RWPE2 (cell line): ENCODE results near the gene CCDC107.

Source experiments
- ATAC-seq: fragments of 200-7000 bp; cut with Tn5 transposase; 3 replicates; pipeline ENCODE4 v1.9.1; 2021; ENCODE audit warnings: low read depth
- DNase-seq: peaks from one replicate; pipeline ENCODE4 v3.0.0-alpha.2; 2020; ENCODE audit warnings: low spot score
- H3K27ac ChIP-seq: fragments of 450-650 bp; 2 replicates; pipeline ENCODE4 v1.5.1; 2017; ENCODE audit warnings: mild to moderate bottlenecking; ENCODE audit not compliant: poor library complexity, severe bottlenecking
- H3K27me3 ChIP-seq: fragments of 250-450 bp; sonication (Bioruptor Pico); 2 replicates; pipeline ENCODE4 v1.5.1; 2021; ENCODE audit warnings: mild to moderate bottlenecking, moderate library complexity; ENCODE audit not compliant: insufficient read depth, poor library complexity, severe bottlenecking
- H3K36me3 ChIP-seq: fragments of 250-450 bp; sonication (Bioruptor Pico); 2 replicates; pipeline ENCODE4 v1.5.1; 2020; ENCODE audit warnings: low read depth, mild to moderate bottlenecking, moderate library complexity
- H3K4me1 ChIP-seq: fragments of 250-450 bp; sonication (Bioruptor Pico); 2 replicates; pipeline ENCODE4 v1.5.1; 2021; ENCODE audit warnings: mild to moderate bottlenecking, moderate library complexity; ENCODE audit not compliant: insufficient read depth, poor library complexity, severe bottlenecking
- H3K4me3 ChIP-seq: fragments of 250-450 bp; sonication (Bioruptor Pico); 2 replicates; pipeline ENCODE4 v1.5.1; 2021; ENCODE audit warnings: mild to moderate bottlenecking, moderate library complexity; ENCODE audit not compliant: severe bottlenecking
- H3K9me3 ChIP-seq: fragments of 250-450 bp; sonication (Bioruptor Pico); 2 replicates; pipeline ENCODE4 v1.5.1; 2021; ENCODE audit warnings: mild to moderate bottlenecking, moderate library complexity; ENCODE audit not compliant: severe bottlenecking
- TF ChIP-seq, protein P1 (sequence below): fragments of 450-650 bp; IDR thresholded peaks from one replicate; pipeline ENCODE4 v1.5.1; 2017; ENCODE audit warnings: mild to moderate bottlenecking, moderate library complexity; ENCODE audit not compliant: poor library complexity, severe bottlenecking

The CCDC107 gene

GRCh38 chr9:35689542-35690293, 31.6 kb downstream of the CCDC107 start, which contains the start of gene TPM2:
Gene TPM2 (minus strand): TSS chr9:35689925. CDS start chr9:35689817, 108 bp downstream.
- H3K4me3 ChIP-seq = peak within 1 kb of the TSS; percentile 54
- TF ChIP-seq, protein P1, sequence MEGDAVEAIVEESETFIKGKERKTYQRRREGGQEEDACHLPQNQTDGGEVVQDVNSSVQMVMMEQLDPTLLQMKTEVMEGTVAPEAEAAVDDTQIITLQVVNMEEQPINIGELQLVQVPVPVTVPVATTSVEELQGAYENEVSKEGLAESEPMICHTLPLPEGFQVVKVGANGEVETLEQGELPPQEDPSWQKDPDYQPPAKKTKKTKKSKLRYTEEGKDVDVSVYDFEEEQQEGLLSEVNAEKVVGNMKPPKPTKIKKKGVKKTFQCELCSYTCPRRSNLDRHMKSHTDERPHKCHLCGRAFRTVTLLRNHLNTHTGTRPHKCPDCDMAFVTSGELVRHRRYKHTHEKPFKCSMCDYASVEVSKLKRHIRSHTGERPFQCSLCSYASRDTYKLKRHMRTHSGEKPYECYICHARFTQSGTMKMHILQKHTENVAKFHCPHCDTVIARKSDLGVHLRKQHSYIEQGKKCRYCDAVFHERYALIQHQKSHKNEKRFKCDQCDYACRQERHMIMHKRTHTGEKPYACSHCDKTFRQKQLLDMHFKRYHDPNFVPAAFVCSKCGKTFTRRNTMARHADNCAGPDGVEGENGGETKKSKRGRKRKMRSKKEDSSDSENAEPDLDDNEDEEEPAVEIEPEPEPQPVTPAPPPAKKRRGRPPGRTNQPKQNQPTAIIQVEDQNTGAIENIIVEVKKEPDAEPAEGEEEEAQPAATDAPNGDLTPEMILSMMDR = no peak
- no peak for DNase-seq
- peak; percentile 70 for ATAC-seq
- H3K9me3 ChIP-seq = no peaks in the 10 kb centered on the region
- H3K27ac ChIP-seq = peak within 1 kb of the TSS; percentile 92
- H3K36me3 ChIP-seq = peaks cover 38% of the 10 kb centered on the region
- no peaks in the 10 kb centered on the region for H3K27me3 ChIP-seq
- H3K4me1 ChIP-seq = peaks cover 14% of the 10 kb centered on the region

GRCh38 chr9:35690294-35690613, 32.2 kb downstream of the CCDC107 start:
- Histone ChIP-seq H3K36me3 (peaks cover 33% of the 10 kb centered on the region), H3K27ac (peak overlapping the region; percentile 92), H3K27me3 (no peaks in the 10 kb centered on the region), H3K4me3 (peak overlapping the region; percentile 54), H3K9me3 (no peaks in the 10 kb centered on the region), H3K4me1 (peaks cover 14% of the 10 kb centered on the region)
- DNase-seq (no peak), ATAC-seq (no peak; the same call in 2 of the 3 replicates)
- TF ChIP-seq, protein P1 = no peak

DNA sequence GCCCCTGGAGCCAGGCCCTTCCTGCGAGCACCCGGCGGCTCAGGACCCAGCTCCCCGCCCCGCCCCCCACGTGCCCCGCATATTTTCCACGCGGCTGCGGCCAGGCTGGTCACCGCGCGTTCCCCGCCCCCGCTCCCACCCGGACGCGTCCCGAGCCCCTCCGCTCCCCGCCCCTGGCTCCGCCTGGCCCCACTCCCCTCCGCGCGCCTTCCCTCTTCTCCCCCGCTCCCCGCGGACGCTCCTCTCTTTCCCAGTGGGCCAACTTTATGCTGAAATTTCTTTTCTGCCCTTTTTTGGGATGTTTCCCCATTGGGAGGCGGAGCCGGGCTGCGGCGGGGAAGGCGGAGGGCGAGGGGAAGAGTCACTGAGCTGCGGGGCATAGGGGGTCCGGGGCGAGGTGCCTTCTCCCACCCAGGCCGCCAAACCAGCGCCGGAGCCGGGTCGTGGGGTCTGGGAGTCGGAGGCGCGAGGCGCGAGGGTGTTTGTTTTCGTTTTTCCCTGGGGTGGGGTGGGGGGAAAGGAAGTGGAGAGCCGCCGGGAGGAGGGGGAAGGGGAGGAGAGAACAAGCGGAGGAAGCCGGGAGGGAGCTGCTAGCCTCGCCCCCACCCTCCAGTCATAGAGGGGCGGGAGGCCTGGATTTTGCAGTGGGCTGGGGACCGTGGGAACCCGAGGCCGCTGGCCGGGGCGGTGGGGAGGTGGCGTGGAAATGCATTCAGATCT, 32.7 kb downstream of the CCDC107 start:
- peak; percentile 32 for ATAC-seq
- Histone ChIP-seq H3K27ac (peak overlapping the region; percentile 92), H3K27me3 (no peaks in the 10 kb centered on the region), H3K36me3 (peaks cover 31% of the 10 kb centered on the region), H3K4me1 (peaks cover 14% of the 10 kb centered on the region), H3K4me3 (peak overlapping the region; percentile 54), H3K9me3 (no peaks in the 10 kb centered on the region)
- TF ChIP-seq, protein P1 = no peak
- DNase-seq = no peak

- peaks cover 31% of the 10 kb centered on the region for H3K36me3 ChIP-seq
- H3K4me1 ChIP-seq = peaks cover 14% of the 10 kb centered on the region
- peak overlapping the region; percentile 54 for H3K4me3 ChIP-seq
- TF ChIP-seq, protein P1 = no peak
- DNase-seq = no peak
- ATAC-seq = peak; percentile 1; the same call in 2 of the 3 replicates
- H3K9me3 ChIP-seq = no peaks in the 10 kb centered on the region
- peak overlapping the region; percentile 92 for H3K27ac ChIP-seq
- no peaks in the 10 kb centered on the region for H3K27me3 ChIP-seq
These were observed 33.2 kb downstream of the CCDC107 start for GRCh38 chr9:35691334-35691650.
